AML-193 (cell line): Measurements from ENCODE around the gene ZNF469.

Experiments
- DNase-seq, 2 experiments: peaks; one replicate each; lab custom pipeline; 2025; lab: John Stamatoyannopoulos, UW

The ZNF469 gene

DNA sequence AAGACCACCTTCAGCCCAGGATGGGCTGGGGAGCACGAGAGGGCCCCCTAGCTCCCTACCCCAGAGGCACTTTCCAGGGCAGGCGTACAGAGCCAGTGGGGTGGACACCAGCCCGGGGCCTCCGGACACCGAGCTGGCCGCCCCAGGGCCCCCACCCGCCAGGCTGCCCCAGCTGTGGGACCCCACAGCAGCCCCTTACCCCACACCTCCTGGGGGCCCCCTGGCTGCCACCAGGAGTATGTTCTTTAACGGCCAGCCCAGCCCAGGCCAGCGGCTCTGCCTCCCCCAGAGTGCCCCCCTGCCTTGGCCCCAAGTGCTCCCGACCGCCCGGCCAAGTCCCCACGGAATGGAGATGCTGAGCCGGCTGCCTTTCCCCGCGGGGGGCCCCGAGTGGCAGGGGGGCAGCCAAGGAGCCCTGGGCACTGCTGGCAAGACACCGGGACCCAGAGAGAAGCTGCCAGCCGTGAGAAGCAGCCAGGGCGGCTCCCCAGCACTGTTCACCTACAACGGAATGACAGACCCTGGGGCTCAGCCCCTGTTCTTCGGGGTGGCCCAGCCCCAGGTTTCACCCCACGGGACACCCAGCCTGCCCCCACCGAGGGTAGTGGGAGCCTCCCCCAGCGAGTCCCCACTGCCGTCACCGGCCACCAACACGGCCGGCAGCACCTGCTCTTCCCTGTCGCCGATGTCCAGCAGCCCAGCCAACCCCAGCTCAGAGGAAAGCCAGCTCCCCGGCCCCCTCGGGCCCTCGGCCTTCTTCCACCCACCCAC is 46.0 kb downstream of the ZNF469 start:
- no peak for DNase-seq

GRCh38 chr16:88429387-88430184 is 46.8 kb downstream of the ZNF469 start:
- no peak for DNase-seq

DNA sequence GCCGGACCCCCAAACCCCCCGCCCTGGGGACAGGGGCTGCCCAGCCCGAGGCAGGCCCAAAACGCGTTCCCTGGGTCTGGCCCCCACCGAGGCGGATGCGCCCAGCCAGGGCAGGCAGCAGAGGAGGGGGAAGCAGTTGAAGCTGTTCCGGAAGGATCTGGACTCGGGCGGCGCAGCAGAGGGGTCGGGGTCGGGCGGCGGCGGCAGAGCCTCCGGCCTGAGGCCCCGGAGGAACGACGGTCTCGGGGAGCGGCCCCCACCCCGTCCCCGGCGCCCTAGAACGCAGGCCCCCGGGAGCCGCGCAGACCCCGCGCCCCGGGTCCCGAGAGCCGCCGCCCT is 47.4 kb downstream of the ZNF469 start:
- DNase-seq = no peak

GRCh38 chr16:88430524-88431446 is 48.0 kb downstream of the ZNF469 start:
- DNase-seq = peak; percentile 16 to 19

DNA sequence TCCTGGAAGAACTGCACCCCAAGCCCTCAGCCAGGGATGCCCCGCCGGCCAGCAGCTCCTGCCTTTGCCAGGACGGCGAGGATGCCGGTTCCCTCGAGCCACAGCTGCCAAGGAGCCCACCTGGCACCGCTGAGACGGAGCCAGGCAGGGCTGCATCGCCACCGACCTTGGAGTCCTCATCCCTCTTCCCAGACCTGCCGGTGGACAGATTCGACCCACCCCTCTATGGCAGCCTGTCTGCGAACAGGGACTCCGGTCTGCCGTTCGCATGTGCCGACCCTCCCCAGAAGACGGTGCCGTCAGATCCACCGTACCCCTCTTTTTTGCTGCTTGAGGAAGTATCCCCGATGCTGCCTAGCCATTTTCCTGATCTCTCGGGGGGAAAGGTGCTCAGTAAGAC is 48.9 kb downstream of the ZNF469 start:
- no peak for DNase-seq

- no peak for DNase-seq
Observed at GRCh38 chr16:88432174-88432573, 49.4 kb downstream of the ZNF469 start.
